GM12878 (cell line): ENCODE measurements around the gene CARD11. TPM values are rescaled to one million over a fixed set of nuclear protein-coding genes. Genes with fewer than 3 reads are reported as not detected.

ENCODE experiments used
- BCL11A ChIP-seq: IDR thresholded peaks from 2 replicates; pipeline ENCODE4 v1.6.1; 2011; ENCODE audit warnings: low read depth, low read length
- CHD2 ChIP-seq: IDR thresholded peaks from 2 replicates; pipeline ENCODE4 v1.6.1; 2011; ENCODE audit warnings: low read depth, low read length, improper control_type of control experiment, borderline replicate concordance
- CHD4 ChIP-seq: fragments of 200-600 bp; sonication (generic); IDR thresholded peaks from 2 replicates; pipeline ENCODE4 v1.6.1; 2016; ENCODE audit warnings: mild to moderate bottlenecking
- HCFC1 ChIP-seq: fragments of 150-350 bp; IDR thresholded peaks from 2 replicates; pipeline ENCODE4 v1.6.1; 2014; ENCODE audit warnings: low read length
- HDGF ChIP-seq: fragments of 450-650 bp; IDR thresholded peaks from 2 replicates; pipeline ENCODE4 v1.6.1; 2016; ENCODE audit warnings: antibody characterized with exemption
- MTA2 ChIP-seq: fragments of 450-650 bp; IDR thresholded peaks from 2 replicates; pipeline ENCODE4 v1.6.1; 2016; ENCODE audit warnings: low read depth, mild to moderate bottlenecking, moderate library complexity
- NBN ChIP-seq: fragments of 450-650 bp; IDR thresholded peaks from 2 replicates; pipeline ENCODE4 v1.6.1; 2016
- NR2C1 ChIP-seq: fragments of 450-650 bp; IDR thresholded peaks from 2 replicates; pipeline ENCODE4 v1.6.1; 2017; ENCODE audit warnings: antibody characterized with exemption, mild to moderate bottlenecking, moderate library complexity
- NR2C2 ChIP-seq: IDR thresholded peaks from 2 replicates; pipeline ENCODE4 v1.6.1; 2011; ENCODE audit warnings: borderline replicate concordance, low read depth; ENCODE audit not compliant: control insufficient read depth, insufficient read length
- POLR2AphosphoS5 ChIP-seq: IDR thresholded peaks from 2 replicates; pipeline ENCODE4 v1.6.1; 2011; ENCODE audit warnings: mild to moderate bottlenecking, low read length, inconsistent platforms
- RB1 ChIP-seq: fragments of 450-650 bp; formaldehyde crosslinking; IDR thresholded peaks from 2 replicates; pipeline ENCODE4 v1.6.1; 2017; ENCODE audit warnings: mild to moderate bottlenecking, borderline replicate concordance
- RFX5 ChIP-seq: IDR thresholded peaks from 2 replicates; pipeline ENCODE4 v1.6.1; 2011; ENCODE audit warnings: low read depth, low read length, improper control_type of control experiment
- SPI1 ChIP-seq: IDR thresholded peaks from 2 replicates; pipeline ENCODE4 v1.6.1; 2011; ENCODE audit warnings: low read depth, mild to moderate bottlenecking, low read length, moderate library complexity, borderline replicate concordance; ENCODE audit not compliant: insufficient read depth
- SREBF1 ChIP-seq: IDR thresholded peaks from 2 replicates; pipeline ENCODE4 v1.6.1; 2012; ENCODE audit warnings: mild to moderate bottlenecking, low read length
- SUZ12 ChIP-seq: fragments of 200-600 bp; sonication (generic); IDR thresholded peaks from one replicate; pipeline ENCODE4 v1.6.1; 2018; ENCODE audit warnings: antibody characterized with exemption, mild to moderate bottlenecking; ENCODE audit not compliant: unreplicated experiment
- WRNIP1 ChIP-seq: IDR thresholded peaks from 2 replicates; pipeline ENCODE4 v1.6.1; 2011; ENCODE audit warnings: low read depth, low read length, improper control_type of control experiment, borderline replicate concordance
- YY1 ChIP-seq: IDR thresholded peaks from 2 replicates; pipeline ENCODE4 v1.6.1; 2011; ENCODE audit warnings: low read depth, mild to moderate bottlenecking, low read length
- ZNF274 ChIP-seq: IDR thresholded peaks from one replicate; pipeline ENCODE4 v1.8.0; 2011; ENCODE audit not compliant: insufficient read length, insufficient read depth
- polyA plus RNA-seq, 11 experiments: library from polyadenylated mRNA; depleted of rRNA in 4 of 11; unstranded in 6 of 11; stranded (reverse) in 5 of 11; fragments of >200 nt; fragmentation: Nextera tagmentation in 4 of 11; fragmentation: Illumina TruSeq in 1 of 11; extraction: Ambion mirVana in 4 of 11; extraction: Trizol in 1 of 11; gene quantifications; 1 replicate in 1 of 11; 2 replicates in 10 of 11; pipeline versions ENCODE4 v1.2.1 to v1.2.3, GENCODE V29; 2011 to 2016; ENCODE audit warnings: inconsistent platforms in 2 of 11, missing spikeins in 2 of 11, low read depth in 1 of 11
- total RNA-seq, 4 experiments: library from RNA; depleted of rRNA in 3 of 4; stranded (reverse); fragments of >200 nt in 3 of 4; fragmentation: Illumina TruSeq in 1 of 4; extraction: Trizol in 1 of 4; gene quantifications; 2 replicates each; pipeline versions ENCODE4 v1.2.1 to v1.2.3, GENCODE V29; 2013 to 2021
- TF ChIP-seq, protein P1 (sequence below), 3 experiments: IDR thresholded peaks in 2 of 3; conservative IDR thresholded peaks in 1 of 3; 2 replicates each; pipeline ENCODE4 v1.5.1; 2011; ENCODE audit warnings: low read depth in 3 of 3, low read length in 3 of 3, mild to moderate bottlenecking in 3 of 3, control low read depth in 2 of 3, moderate library complexity in 2 of 3, inconsistent platforms in 1 of 3, mixed read lengths in 1 of 3; ENCODE audit not compliant: control insufficient read depth in 2 of 3, insufficient read depth in 1 of 3; ENCODE audit errors: extremely low read depth in 1 of 3
- TF ChIP-seq, protein P2 (sequence below): fragments of 150-350 bp; IDR thresholded peaks from 2 replicates; pipeline ENCODE4 v1.6.1; 2014; ENCODE audit warnings: mild to moderate bottlenecking, low read depth, low read length
- TF ChIP-seq, protein P3 (sequence below): IDR thresholded peaks from 2 replicates; pipeline ENCODE4 v1.6.1; 2011; ENCODE audit warnings: borderline replicate concordance, low read depth, mild to moderate bottlenecking, moderate library complexity, low read length; ENCODE audit not compliant: insufficient read depth, poor library complexity, severe bottlenecking
- TF ChIP-seq, protein P4 (sequence below): fragments of 450-650 bp; IDR thresholded peaks from 2 replicates; pipeline ENCODE4 v1.6.1; 2014; ENCODE audit warnings: mild to moderate bottlenecking
- TF ChIP-seq, protein P5 (sequence below): IDR thresholded peaks from 2 replicates; pipeline ENCODE4 v1.6.1; 2011; ENCODE audit warnings: mild to moderate bottlenecking, low read depth, low read length, moderate library complexity; ENCODE audit not compliant: insufficient replicate concordance

CARD11 gene
- total and polyA plus RNA-seq, 10 of the 15 experiments (the other 5 are each of a cell fraction or from before 2014, with no cell fraction given): 0.27 to 72.0 (median 28.4) TPM

DNA sequence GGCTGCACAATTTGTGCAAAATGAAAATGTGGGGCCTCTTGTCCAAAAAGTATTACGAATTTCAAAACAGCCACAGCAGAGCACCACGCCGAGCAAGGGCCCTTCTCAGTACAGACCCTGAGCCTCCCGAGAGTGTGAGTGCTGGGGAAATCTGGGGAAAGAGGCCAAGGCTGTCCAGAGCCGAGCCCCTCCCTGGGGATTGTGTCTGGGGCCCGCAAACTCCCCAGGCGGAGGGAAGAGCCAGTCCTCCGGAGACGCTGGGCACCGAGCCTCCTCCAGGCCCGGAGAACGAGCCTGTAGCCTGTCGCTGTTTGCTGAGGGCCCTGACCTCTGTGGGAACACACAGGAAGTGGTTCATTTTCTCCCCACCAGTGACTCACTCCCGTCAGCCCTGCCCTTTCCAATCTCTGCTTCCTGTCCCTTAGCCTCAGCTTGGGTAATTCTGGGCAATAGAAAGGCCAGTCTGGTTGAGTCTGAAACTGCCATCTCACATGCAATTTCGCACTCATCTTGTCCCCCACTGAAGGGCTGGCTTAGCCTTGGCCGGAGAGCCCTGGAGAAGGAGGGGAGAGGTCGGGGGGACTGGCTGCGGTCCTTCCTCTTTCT, 180.1 kb downstream of the CARD11 start (continued):
- TF ChIP-seq, protein P1, sequence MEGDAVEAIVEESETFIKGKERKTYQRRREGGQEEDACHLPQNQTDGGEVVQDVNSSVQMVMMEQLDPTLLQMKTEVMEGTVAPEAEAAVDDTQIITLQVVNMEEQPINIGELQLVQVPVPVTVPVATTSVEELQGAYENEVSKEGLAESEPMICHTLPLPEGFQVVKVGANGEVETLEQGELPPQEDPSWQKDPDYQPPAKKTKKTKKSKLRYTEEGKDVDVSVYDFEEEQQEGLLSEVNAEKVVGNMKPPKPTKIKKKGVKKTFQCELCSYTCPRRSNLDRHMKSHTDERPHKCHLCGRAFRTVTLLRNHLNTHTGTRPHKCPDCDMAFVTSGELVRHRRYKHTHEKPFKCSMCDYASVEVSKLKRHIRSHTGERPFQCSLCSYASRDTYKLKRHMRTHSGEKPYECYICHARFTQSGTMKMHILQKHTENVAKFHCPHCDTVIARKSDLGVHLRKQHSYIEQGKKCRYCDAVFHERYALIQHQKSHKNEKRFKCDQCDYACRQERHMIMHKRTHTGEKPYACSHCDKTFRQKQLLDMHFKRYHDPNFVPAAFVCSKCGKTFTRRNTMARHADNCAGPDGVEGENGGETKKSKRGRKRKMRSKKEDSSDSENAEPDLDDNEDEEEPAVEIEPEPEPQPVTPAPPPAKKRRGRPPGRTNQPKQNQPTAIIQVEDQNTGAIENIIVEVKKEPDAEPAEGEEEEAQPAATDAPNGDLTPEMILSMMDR (IDR thresholded peaks at IDR 0.05 in 2 of 3, conservative IDR thresholded peaks at IDR 0.05 in 1 of 3; ENCODE audit: control insufficient read depth in 2 of 3, extremely low read depth in 1 of 3, insufficient read depth in 1 of 3, low read depth in 3 of 3, low read length in 3 of 3): no peak
- TF ChIP-seq, protein P2, sequence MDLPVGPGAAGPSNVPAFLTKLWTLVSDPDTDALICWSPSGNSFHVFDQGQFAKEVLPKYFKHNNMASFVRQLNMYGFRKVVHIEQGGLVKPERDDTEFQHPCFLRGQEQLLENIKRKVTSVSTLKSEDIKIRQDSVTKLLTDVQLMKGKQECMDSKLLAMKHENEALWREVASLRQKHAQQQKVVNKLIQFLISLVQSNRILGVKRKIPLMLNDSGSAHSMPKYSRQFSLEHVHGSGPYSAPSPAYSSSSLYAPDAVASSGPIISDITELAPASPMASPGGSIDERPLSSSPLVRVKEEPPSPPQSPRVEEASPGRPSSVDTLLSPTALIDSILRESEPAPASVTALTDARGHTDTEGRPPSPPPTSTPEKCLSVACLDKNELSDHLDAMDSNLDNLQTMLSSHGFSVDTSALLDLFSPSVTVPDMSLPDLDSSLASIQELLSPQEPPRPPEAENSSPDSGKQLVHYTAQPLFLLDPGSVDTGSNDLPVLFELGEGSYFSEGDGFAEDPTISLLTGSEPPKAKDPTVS: no peak
- TF ChIP-seq HDGF (0 out of 2 replicates have a peak, but pooled peaks have one; percentile 24), BCL11A (peak; percentile 66; the same call in 1 of the 2 replicates), SPI1 (peak; percentile 55), POLR2AphosphoS5 (peak; percentile 77; the same call in 1 of the 2 replicates), NR2C2 (peak; percentile 74), SREBF1 (no peak), RB1 (no peak), HCFC1 (peak; percentile 57), NR2C1 (peak; percentile 94), RFX5 (no peak), WRNIP1 (no peak), YY1 (peak; percentile 43; the same call in 1 of the 2 replicates), NBN (peak; percentile 74), ZNF274 (no peak), CHD2 (peak; percentile 74; the same call in 1 of the 2 replicates), SUZ12 (no peak), MTA2 (peak; percentile 67), CHD4 (no peak)
- TF ChIP-seq, protein P3, sequence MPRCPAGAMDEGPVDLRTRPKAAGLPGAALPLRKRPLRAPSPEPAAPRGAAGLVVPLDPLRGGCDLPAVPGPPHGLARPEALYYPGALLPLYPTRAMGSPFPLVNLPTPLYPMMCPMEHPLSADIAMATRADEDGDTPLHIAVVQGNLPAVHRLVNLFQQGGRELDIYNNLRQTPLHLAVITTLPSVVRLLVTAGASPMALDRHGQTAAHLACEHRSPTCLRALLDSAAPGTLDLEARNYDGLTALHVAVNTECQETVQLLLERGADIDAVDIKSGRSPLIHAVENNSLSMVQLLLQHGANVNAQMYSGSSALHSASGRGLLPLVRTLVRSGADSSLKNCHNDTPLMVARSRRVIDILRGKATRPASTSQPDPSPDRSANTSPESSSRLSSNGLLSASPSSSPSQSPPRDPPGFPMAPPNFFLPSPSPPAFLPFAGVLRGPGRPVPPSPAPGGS: peak; percentile 53
- TF ChIP-seq, protein P4, sequence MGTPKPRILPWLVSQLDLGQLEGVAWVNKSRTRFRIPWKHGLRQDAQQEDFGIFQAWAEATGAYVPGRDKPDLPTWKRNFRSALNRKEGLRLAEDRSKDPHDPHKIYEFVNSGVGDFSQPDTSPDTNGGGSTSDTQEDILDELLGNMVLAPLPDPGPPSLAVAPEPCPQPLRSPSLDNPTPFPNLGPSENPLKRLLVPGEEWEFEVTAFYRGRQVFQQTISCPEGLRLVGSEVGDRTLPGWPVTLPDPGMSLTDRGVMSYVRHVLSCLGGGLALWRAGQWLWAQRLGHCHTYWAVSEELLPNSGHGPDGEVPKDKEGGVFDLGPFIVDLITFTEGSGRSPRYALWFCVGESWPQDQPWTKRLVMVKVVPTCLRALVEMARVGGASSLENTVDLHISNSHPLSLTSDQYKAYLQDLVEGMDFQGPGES: no peak
- TF ChIP-seq, protein P5, sequence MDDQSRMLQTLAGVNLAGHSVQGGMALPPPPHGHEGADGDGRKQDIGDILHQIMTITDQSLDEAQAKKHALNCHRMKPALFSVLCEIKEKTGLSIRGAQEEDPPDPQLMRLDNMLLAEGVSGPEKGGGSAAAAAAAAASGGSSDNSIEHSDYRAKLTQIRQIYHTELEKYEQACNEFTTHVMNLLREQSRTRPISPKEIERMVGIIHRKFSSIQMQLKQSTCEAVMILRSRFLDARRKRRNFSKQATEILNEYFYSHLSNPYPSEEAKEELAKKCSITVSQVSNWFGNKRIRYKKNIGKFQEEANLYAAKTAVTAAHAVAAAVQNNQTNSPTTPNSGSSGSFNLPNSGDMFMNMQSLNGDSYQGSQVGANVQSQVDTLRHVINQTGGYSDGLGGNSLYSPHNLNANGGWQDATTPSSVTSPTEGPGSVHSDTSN: no peak
